GM19240 (cell line): ENCODE data around the gene STAT5B.
A peak's percentile ranks its signal among the peaks of the same experiment; 100 is the strongest.
"Not testable (repeated sequence)": the region's sequence is repeated elsewhere in the genome, so short reads cannot be mapped to it uniquely, and the experiment has no call there.

Experiments
- DNase-seq: peaks from one replicate; pipeline ENCODE4 v3.0.0; 2011; ENCODE audit warnings: low spot score; ENCODE audit not compliant: insufficient read length

Gene STAT5B

GRCh38 chr17:42236760-42237159 is 39.4 kb downstream of the STAT5B start:
- DNase-seq, result no peak

DNA sequence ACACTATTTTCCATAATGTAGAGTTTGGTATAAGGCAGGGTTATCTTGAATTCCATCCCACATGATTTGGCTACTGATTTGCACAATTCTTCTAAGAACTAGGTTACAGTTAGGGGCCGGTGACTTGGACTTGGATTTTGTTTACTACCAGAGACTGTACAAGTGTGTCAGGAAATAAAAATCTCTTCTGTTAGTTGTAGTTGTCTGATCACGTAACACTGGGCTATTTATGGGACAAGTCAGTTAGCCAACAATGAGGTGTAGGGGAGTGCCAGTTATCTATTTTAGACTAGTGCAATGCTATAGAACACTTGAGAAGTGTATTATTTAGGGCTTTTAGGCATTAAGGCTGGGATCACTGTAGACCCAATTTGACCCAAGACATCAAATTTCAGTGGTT is 42.2 kb downstream of the STAT5B start:
- no peak for DNase-seq

DNA sequence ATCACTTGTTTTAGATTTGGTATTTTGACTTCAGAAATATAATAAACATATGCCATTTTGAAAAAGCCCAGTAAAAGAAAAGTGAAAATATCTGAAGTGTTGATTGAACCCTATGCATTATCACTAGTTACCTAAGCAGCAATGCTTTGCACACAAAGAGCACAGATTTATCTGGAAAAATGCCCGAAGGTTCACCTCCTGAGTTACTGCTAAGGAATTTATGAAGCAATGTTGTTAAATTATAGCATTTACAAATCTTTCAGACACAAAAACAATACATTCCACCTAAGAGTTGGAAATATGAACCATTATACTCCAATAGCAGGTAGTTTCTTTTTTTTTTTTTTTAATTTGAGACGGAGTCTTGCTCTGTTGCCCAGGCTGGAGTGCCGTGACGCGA is 43.0 kb downstream of the STAT5B start:
- DNase-seq, result no peak

DNA sequence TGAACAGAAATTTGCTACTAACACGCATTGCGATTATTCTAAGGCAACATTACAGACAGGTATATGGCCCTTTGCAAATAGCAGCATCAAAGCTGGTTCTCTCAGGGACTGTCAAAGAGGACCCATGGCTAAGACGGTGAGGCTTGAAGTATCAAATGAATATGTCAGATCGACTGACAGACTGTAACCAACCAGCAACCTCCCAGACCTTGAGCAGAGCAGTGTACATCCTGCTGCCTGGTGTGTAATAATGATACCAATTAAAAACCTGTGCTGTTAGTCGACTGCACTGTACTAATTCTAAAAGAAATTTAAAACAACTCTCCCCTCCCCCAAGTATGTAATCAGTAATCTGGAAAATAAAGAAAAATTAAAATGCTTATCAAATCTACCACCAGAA is 46.0 kb downstream of the STAT5B start:
- DNase-seq, result no peak

GRCh38 chr17:42227849-42228700 is 48.1 kb downstream of the STAT5B start:
- DNase-seq, result no peak

GRCh38 chr17:42225646-42226045 is 50.5 kb downstream of the STAT5B start:
- DNase-seq, result no peak

DNA sequence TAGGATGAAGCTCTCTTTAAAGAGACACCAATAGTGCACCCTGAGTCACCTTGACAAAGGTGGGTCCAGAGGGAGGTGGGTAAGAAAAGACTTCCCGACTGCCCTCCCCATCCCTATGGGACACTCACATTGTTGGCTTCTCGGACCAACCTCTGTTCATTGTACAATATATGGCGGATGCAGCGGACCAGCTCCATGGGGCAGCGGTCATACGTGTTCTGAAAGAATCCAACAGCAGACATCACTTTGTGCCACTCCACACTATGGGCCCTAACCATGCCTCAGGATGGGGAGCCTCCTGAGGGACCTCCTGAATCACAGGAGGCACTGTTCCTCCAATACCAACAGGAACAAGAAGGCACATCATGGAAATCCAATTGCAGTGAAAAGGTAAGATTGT is 51.5 kb downstream of the STAT5B start:
- DNase-seq, result no peak

GRCh38 chr17:42221886-42222745 is 54.1 kb downstream of the STAT5B start:
- peak; percentile 43 for DNase-seq

GRCh38 chr17:42219280-42219679 is 56.9 kb downstream of the STAT5B start:
- DNase-seq, result not testable (repeated sequence)

DNA sequence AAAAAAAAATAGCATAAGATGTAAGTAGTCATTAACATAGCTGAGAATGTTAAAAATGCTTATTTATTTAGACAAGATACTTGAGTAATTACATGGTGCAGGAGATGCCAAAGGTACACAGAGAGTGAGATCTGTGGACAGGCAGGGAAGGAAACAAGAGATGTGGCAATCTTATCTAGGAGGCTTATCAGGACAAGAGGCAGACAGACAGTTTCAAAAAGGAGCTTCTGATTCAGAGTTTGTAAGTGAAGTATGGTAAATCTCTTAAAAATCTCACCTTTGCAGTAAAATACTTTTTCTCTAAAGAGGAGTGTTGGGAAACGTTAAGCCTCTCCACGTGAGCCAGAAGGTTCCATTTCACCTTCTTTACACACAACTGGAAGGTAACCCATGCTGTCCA is 62.0 kb downstream of the STAT5B start:
- no peak for DNase-seq

DNA sequence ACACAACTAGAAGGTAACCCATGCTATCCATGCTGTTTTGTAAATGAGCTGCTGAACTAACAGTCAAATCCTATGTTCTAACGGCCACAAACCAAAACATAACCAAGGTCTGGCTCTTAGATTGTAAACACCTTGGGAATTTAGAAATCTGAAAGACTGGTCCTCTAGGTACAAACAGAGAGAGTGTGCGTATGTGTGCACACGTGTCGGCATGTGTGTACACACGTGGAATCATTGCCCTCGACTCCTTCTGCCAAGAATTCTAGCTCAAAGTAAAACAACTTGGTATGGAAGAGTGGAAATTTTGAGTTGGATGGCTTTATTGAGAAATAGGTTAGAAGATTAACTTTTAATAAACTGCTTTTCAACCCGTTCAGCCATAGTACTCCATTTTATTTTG is 63.8 kb downstream of the STAT5B start:
- DNase-seq, result no peak

DNA sequence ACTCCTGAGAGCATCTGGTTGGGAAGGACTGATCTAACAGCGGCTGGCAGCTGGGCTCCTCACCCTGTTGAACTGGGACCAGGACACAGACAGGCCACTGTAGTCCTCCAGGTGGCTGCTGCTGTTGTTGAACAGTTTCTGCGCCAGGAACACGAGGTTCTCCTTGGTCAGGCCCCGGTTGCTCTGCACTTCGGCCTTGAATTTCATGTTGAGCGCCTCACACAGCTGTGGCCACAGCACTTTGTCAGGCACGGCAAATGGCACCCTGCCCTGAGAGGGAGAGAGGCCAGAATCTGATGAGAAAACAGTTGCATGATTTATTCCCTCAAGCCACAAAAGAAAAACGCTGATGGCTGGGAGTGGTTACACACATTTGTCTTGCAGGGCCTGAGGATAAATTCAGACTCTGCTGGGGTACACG is 64.3 kb downstream of the STAT5B start:
- not testable (repeated sequence) for DNase-seq

DNA sequence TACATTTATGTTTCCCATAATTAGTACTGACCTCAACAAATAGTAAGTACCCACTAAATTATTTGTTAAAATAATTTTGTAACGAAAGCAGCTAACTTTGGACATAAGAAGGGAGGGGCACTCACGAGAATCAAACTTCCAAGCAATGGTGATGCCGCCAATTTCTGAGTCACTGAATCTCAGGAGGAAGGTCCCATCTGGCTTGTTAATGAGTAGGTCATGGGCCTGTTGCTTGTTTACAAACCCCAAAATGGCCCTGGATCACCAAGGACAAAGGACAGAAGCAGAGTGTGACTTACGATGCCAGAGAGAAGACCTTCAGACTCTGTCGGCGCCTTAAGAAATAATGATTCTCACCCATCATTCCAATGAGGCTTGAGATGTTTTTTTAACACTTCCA is 66.1 kb downstream of the STAT5B start:
- DNase-seq, result no peak

- DNase-seq, result not testable (repeated sequence)
These were observed 70.0 kb downstream of the STAT5B start for GRCh38 chr17:42206153-42206612.

GRCh38 chr17:42203354-42203753 is 72.8 kb downstream of the STAT5B start:
- no peak for DNase-seq

DNA sequence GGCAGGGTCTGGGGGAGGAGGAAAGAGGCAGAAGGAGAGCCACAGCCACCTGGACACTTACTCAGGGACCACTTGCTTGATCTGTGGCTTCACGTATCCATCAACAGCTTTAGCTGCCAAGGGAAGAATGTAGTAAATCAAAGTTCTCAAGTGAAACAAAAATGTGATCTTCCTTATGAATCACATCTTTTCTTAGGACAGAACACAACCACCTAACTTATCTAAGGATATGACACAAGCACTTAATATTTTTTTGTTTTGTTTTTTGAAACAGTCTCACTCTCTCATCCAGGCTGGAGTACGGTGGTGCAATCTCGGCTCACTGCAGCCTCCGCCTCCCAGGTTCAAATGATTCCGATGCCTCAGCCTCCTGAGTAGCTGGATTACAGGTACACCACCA is 73.5 kb downstream of the STAT5B start:
- no peak for DNase-seq

DNA sequence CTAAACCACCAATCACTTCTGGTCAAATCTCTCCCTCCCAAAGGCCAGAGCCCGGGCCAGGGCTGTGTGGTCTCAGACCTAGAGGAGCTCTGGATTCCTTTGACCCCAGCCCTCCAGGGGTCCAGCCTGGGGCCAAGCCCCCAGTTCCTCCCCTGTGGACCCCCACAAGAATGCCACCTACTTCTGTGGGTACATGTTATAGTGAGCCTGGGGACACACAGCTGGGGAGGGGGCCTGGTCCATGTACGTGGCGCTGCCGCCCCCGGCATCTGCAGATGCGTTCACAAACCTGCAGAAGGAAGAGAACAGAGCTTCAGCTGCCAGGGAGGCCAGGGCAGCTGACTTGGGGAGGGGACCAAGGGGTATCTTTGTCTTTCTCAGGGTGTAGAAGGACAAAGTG is 74.0 kb downstream of the STAT5B start:
- DNase-seq, result no peak

DNA sequence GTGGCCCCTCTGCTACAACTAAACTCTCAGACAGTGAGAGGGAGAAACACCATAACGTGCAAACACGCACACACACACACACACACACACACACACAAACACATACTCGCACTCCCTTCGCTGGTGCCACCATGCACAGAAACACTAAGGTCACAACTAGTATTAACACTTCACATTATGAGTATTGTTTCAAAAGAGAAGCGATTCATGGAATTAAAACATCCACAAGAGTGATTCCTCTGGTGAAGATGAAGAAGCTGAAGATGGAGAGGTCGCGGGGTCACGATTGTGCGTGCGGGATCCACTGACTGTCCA is 74.8 kb downstream of the STAT5B start:
- DNase-seq, result no peak

DNA sequence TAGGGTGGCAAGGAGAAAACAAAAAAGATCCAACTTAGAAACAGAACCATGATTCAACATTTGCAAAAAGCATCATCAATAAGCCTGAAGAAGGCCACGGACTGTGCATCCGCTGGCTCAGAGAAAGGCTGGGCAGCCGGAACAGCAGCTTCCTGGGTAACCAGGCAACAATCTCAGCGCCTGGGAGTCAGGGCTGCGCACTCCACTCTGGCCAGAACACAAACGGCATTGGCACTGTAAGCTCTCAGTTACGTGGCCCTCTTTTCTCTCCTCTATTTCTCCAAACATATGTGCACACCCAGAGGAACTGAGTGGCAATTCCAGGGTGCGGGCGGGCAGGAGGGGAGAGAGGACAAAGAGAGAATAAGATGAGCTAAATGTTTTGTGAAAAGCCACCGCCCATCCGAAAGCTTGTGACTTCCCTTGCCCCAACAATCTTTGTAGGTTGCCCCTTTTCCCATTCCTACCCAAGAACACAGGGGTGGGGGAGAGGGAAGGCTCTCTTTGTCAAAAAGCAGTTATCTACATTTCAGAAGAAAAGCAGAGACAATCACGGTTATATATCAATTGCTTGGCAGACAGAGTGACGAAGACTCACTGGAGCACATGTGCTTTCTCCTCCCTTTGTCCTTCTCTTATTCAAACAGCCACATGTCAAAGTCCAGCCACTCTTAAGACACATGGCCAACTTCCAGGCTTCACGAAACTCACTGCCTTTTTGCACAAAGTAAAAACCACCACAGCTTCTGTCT is 75.3 kb downstream of the STAT5B start:
- DNase-seq, result no peak

DNA sequence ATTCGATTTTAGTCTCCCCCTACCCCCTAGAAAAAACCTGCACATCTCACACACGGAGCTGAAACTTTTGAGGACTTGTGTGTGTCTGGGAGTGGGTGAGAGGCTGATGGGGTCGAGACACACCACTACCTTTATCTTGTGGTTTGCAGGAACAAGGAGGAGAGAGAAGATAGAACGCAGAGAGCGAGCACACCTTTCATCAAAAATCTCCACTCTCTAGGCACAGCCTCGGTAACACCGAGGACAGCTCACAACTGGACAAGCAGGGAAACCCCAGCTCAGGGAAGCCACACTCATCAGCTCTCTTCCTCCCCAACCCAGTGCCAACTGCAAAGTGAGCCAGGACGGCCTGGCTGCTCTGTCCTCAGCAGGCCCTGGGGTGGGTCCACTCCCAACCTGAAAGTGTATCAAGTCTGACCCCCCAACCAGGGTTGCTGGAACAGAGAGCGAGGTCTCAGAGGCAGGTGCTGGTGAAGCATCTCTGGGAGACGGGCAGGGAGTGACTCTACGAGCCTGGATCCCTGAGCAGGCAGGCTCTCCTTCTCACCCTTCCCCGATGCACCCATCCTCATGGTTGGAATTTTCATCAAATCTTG is 76.7 kb downstream of the STAT5B start:
- DNase-seq, result no peak

- no peak for DNase-seq
These were observed 77.3 kb downstream of the STAT5B start for GRCh38 chr17:42198897-42199296.
